Breast epithelium (tissue), 3 donors: ENCODE measurements around the gene APCDD1.

Experiments
- CTCF ChIP-seq, 3 donors: fragments of 450-650 bp; IDR thresholded peaks; one replicate each; pipeline ENCODE4 v1.5.1; 2016 to 2017; ENCODE audit warnings: antibody characterized with exemption in 3 of 3, mild to moderate bottlenecking in 3 of 3, moderate library complexity in 3 of 3
- POLR2A ChIP-seq: fragments of 450-650 bp; IDR thresholded peaks from one replicate; pipeline ENCODE4 v1.6.1; 2016; ENCODE audit warnings: antibody characterized with exemption, mild to moderate bottlenecking, moderate library complexity

DNA sequence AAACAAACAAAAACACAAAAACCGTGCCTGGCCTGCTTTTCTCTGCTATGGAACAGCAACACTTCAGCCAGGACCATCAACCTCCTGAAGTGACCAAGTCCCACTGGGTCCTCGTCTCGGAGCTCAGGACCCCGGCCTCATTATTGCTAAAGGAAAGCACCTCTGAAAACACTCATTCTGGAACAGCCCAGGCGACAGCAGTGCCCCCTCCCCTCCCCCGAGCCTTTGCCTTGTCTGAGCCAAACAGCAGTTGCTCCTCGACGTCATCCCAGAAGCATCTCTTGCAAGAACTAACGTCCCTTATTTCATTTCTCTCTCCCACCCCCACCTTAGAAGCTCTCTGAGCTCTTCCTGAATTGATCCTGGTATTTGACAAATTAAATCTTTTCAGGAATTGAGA is 27.4 kb downstream of the APCDD1 start:
- TF ChIP-seq POLR2A = no peak
- TF ChIP-seq CTCF (IDR thresholded peaks at IDR 0.05) = no peak
